KG1 (cell line): ENCODE data around the gene C3orf20.
A peak's percentile ranks its signal among the peaks of the same experiment; 100 is the strongest.
"Not testable (repeated sequence)": the region's sequence is repeated elsewhere in the genome, so short reads cannot be mapped to it uniquely, and the experiment has no call there.

Experiments
- DNase-seq: peaks from one replicate; lab custom pipeline; 2025; lab: John Stamatoyannopoulos, UW

Gene C3orf20

GRCh38 chr3:14650193-14650592, 24.7 kb upstream of the C3orf20 start:
- no peak for DNase-seq

GRCh38 chr3:14651440-14652251, 23.3 kb upstream of the C3orf20 start, which contains the start of gene CCDC174:
Gene CCDC174 (plus strand): TSS chr3:14651762. CDS start chr3:14651837, 75 bp downstream.
- peak; percentile 98 for DNase-seq

GRCh38 chr3:14652360-14652907, 22.5 kb upstream of the C3orf20 start:
- not testable (repeated sequence) for DNase-seq

- no peak for DNase-seq
These were observed 17.4 kb upstream of the C3orf20 start for GRCh38 chr3:14657579-14657978.

- no peak for DNase-seq
These were observed 16.0 kb upstream of the C3orf20 start for GRCh38 chr3:14658978-14659377.

GRCh38 chr3:14660942-14661341, 14.0 kb upstream of the C3orf20 start:
- DNase-seq, result no peak

GRCh38 chr3:14663396-14664135, 11.4 kb upstream of the C3orf20 start:
- no peak for DNase-seq

- no peak for DNase-seq
These were observed 10.8 kb upstream of the C3orf20 start for GRCh38 chr3:14664170-14664569.

- DNase-seq, result no peak
These were observed 2.4 kb upstream of the C3orf20 start for GRCh38 chr3:14672588-14672987.

- DNase-seq, result no peak
These were observed 1.9 kb downstream of the C3orf20 start for GRCh38 chr3:14676881-14677280.

GRCh38 chr3:14678015-14678503, 3.1 kb downstream of the C3orf20 start:
- no peak for DNase-seq

- no peak for DNase-seq
These were observed 5.2 kb downstream of the C3orf20 start for GRCh38 chr3:14680115-14680514.

GRCh38 chr3:14680716-14681115, 5.8 kb downstream of the C3orf20 start:
- no peak for DNase-seq

GRCh38 chr3:14684447-14684846, 9.5 kb downstream of the C3orf20 start:
- DNase-seq, result no peak

GRCh38 chr3:14685179-14685578, 10.2 kb downstream of the C3orf20 start:
- no peak for DNase-seq

GRCh38 chr3:14687360-14687759, 12.4 kb downstream of the C3orf20 start:
- DNase-seq, result no peak

GRCh38 chr3:14688525-14688924, 13.6 kb downstream of the C3orf20 start:
- DNase-seq, result no peak

- DNase-seq, result peak; percentile 16
These were observed 14.5 kb downstream of the C3orf20 start for GRCh38 chr3:14689247-14689980.

- no peak for DNase-seq
These were observed 16.3 kb downstream of the C3orf20 start for GRCh38 chr3:14691239-14691638.

GRCh38 chr3:14691719-14692118, 16.8 kb downstream of the C3orf20 start:
- DNase-seq, result no peak

- no peak for DNase-seq
These were observed 23.8 kb downstream of the C3orf20 start for GRCh38 chr3:14698601-14699244.

- DNase-seq, result no peak
These were observed 24.7 kb downstream of the C3orf20 start for GRCh38 chr3:14699643-14700042.
